Measurements from ENCODE around the gene ZNF662. TPM values are rescaled to one million over a fixed set of nuclear protein-coding genes. Genes with fewer than 3 reads are reported as not detected.
A peak's percentile ranks its signal among the peaks of the same experiment; 100 is the strongest.
"Not testable (repeated sequence)": the region's sequence is repeated elsewhere in the genome, so short reads cannot be mapped to it uniquely, and the experiment has no call there.

ZNF662 gene
- not detected in 2 replicates for total RNA-seq (2014; rRNA removed; shearing (Covaris generic))
- polyA plus RNA-seq (2014; cell fraction: nucleus; rRNA removed): not detected in 2 replicates

GRCh38 chr3:42906070-42906847 lies at the start of gene ZNF662:
ZNF662 (plus strand) TSS chr3:42906142; CDS start chr3:42908115, 1,973 bp downstream.
- no peak for DNase-seq (ENCODE audit: extremely low read depth, low read depth)

- DNase-seq (ENCODE audit: extremely low read depth, low read depth): no peak
These were observed 49.4 kb upstream of the ZNF662 start for GRCh38 chr3:42856544-42856943.

- no peak for DNase-seq (ENCODE audit: extremely low read depth, low read depth)
These were observed 41.5 kb upstream of the ZNF662 start for GRCh38 chr3:42864321-42864950.

GRCh38 chr3:42865256-42865655 lies 40.7 kb upstream of the ZNF662 start:
- no peak for DNase-seq (ENCODE audit: extremely low read depth, low read depth)

GRCh38 chr3:42867138-42867537 lies 38.8 kb upstream of the ZNF662 start:
- no peak for DNase-seq (ENCODE audit: extremely low read depth, low read depth)

- DNase-seq (ENCODE audit: extremely low read depth, low read depth): no peak
These were observed 37.1 kb upstream of the ZNF662 start for GRCh38 chr3:42868841-42869240.

GRCh38 chr3:42871592-42872196 lies 34.2 kb upstream of the ZNF662 start:
- no peak for DNase-seq (ENCODE audit: extremely low read depth, low read depth)

- DNase-seq (ENCODE audit: extremely low read depth, low read depth): no peak
These were observed 33.2 kb upstream of the ZNF662 start for GRCh38 chr3:42872718-42873117.

GRCh38 chr3:42873221-42873982 lies 32.5 kb upstream of the ZNF662 start:
- no peak for DNase-seq (ENCODE audit: extremely low read depth, low read depth)

GRCh38 chr3:42874749-42875148 lies 31.2 kb upstream of the ZNF662 start:
- no peak for DNase-seq (ENCODE audit: extremely low read depth, low read depth)

GRCh38 chr3:42875325-42876151 lies 30.4 kb upstream of the ZNF662 start, which contains the start of gene CYP8B1:
CYP8B1 (minus strand) TSS chr3:42875879; CDS start chr3:42875816, 63 bp downstream.
- no peak for DNase-seq (ENCODE audit: extremely low read depth, low read depth)

GRCh38 chr3:42876401-42876800 lies 29.5 kb upstream of the ZNF662 start:
- no peak for DNase-seq (ENCODE audit: extremely low read depth, low read depth)

- DNase-seq (ENCODE audit: extremely low read depth, low read depth): no peak
These were observed 28.8 kb upstream of the ZNF662 start for GRCh38 chr3:42876940-42877720.

GRCh38 chr3:42877881-42878280 lies 28.1 kb upstream of the ZNF662 start:
- DNase-seq (ENCODE audit: extremely low read depth, low read depth): no peak

GRCh38 chr3:42880183-42880582 lies 25.8 kb upstream of the ZNF662 start:
- no peak for DNase-seq (ENCODE audit: extremely low read depth, low read depth)

GRCh38 chr3:42880601-42881451 lies 25.1 kb upstream of the ZNF662 start:
- DNase-seq (ENCODE audit: extremely low read depth, low read depth): peak; percentile 67

GRCh38 chr3:42883251-42883930 lies 22.6 kb upstream of the ZNF662 start:
- not testable (repeated sequence) for DNase-seq (ENCODE audit: extremely low read depth, low read depth)

- DNase-seq (ENCODE audit: extremely low read depth, low read depth): no peak
These were observed 21.6 kb upstream of the ZNF662 start for GRCh38 chr3:42884324-42884723.

Measured in NCI-H460 (cell line).